22Rv1 (cell line): ENCODE results near the gene EHHADH.

Experiments used
- ZFX ChIP-seq: fragments of 450-650 bp; IDR thresholded peaks from 2 replicates; pipeline ENCODE4 v1.6.1; 2017; ENCODE audit warnings: antibody characterized with exemption, borderline replicate concordance
- TF ChIP-seq, protein P1 (sequence below): fragments of 450-650 bp; IDR thresholded peaks from 2 replicates; pipeline ENCODE4 v1.5.1; 2017; ENCODE audit warnings: mild to moderate bottlenecking

DNA sequence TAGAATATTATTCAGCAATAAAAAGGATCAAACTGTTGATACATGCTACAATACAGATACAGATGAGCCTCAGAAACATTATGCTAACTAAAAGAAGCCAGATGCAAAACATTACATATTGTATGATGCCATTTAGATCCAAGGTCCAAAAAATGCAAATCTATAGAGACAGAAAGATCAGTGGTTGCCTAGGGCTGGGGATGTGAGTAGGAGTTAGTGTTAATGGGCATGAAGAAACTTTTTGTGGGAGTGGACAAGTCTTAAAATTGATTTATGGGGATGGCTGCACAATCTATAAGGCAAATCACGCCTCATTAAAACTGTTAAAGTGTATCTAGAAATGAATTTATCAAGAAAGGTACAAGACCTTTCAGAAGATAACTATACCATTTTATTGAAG, 45.0 kb downstream of the EHHADH start:
- TF ChIP-seq, protein P1, sequence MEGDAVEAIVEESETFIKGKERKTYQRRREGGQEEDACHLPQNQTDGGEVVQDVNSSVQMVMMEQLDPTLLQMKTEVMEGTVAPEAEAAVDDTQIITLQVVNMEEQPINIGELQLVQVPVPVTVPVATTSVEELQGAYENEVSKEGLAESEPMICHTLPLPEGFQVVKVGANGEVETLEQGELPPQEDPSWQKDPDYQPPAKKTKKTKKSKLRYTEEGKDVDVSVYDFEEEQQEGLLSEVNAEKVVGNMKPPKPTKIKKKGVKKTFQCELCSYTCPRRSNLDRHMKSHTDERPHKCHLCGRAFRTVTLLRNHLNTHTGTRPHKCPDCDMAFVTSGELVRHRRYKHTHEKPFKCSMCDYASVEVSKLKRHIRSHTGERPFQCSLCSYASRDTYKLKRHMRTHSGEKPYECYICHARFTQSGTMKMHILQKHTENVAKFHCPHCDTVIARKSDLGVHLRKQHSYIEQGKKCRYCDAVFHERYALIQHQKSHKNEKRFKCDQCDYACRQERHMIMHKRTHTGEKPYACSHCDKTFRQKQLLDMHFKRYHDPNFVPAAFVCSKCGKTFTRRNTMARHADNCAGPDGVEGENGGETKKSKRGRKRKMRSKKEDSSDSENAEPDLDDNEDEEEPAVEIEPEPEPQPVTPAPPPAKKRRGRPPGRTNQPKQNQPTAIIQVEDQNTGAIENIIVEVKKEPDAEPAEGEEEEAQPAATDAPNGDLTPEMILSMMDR = no peak
- no peak for TF ChIP-seq ZFX
